Stimulated activated CD4-positive, alpha-beta T cell treated with anti-CD3 and anti-CD28 coated beads, Interleukin-15, amount 100 ng/mL, for 48 hours (primary cell): ENCODE measurements around the gene PLEKHG7.
"Not testable (repeated sequence)": the region's sequence is repeated elsewhere in the genome, so short reads cannot be mapped to it uniquely, and the experiment has no call there.

ENCODE experiments used
- DNase-seq, 2 donors: peaks; one replicate each; pipeline ENCODE4 v3.0.0-alpha.2; 2020; ENCODE audit warnings: low read depth in 2 of 2

The PLEKHG7 gene

GRCh38 chr12:92702754-92703679 is at the start of gene PLEKHG7:
PLEKHG7 (plus strand) TSS chr12:92702989; CDS start chr12:92706632, 3,643 bp downstream.
- no peak for DNase-seq

GRCh38 chr12:92654256-92654655 is 48.5 kb upstream of the PLEKHG7 start:
- not testable (repeated sequence) for DNase-seq

GRCh38 chr12:92654929-92655328 is 47.9 kb upstream of the PLEKHG7 start:
- DNase-seq, result no peak

- no peak for DNase-seq
Measured at GRCh38 chr12:92656911-92657310, 45.9 kb upstream of the PLEKHG7 start.

- no peak for DNase-seq
Measured at GRCh38 chr12:92657770-92658169, 45.0 kb upstream of the PLEKHG7 start.

- no peak for DNase-seq
Measured at GRCh38 chr12:92658611-92659010, 44.2 kb upstream of the PLEKHG7 start.

GRCh38 chr12:92661269-92661668 is 41.5 kb upstream of the PLEKHG7 start:
- DNase-seq, result no peak

- no peak for DNase-seq
Measured at GRCh38 chr12:92665496-92665895, 37.3 kb upstream of the PLEKHG7 start.

GRCh38 chr12:92668739-92669138 is 34.0 kb upstream of the PLEKHG7 start:
- DNase-seq, result no peak

- not testable (repeated sequence) for DNase-seq
Measured at GRCh38 chr12:92671524-92671923, 31.3 kb upstream of the PLEKHG7 start.

GRCh38 chr12:92673756-92674155 is 29.0 kb upstream of the PLEKHG7 start:
- no peak for DNase-seq

- DNase-seq, result no peak
Measured at GRCh38 chr12:92674500-92674899, 28.3 kb upstream of the PLEKHG7 start.

GRCh38 chr12:92675092-92675865 is 27.5 kb upstream of the PLEKHG7 start:
- no peak for DNase-seq

- no peak for DNase-seq
Measured at GRCh38 chr12:92676710-92677109, 26.1 kb upstream of the PLEKHG7 start.

GRCh38 chr12:92690601-92691000 is 12.2 kb upstream of the PLEKHG7 start:
- no peak for DNase-seq

GRCh38 chr12:92695056-92695455 is 7.7 kb upstream of the PLEKHG7 start:
- DNase-seq, result no peak

- no peak for DNase-seq
Measured at GRCh38 chr12:92695577-92695976, 7.2 kb upstream of the PLEKHG7 start.

GRCh38 chr12:92696216-92696615 is 6.6 kb upstream of the PLEKHG7 start:
- DNase-seq, result no peak

GRCh38 chr12:92698474-92698873 is 4.3 kb upstream of the PLEKHG7 start:
- DNase-seq, result no peak

- no peak for DNase-seq
Measured at GRCh38 chr12:92701441-92701840, 1.3 kb upstream of the PLEKHG7 start.

GRCh38 chr12:92703786-92704185 is 997 bp downstream of the PLEKHG7 start:
- no peak for DNase-seq

GRCh38 chr12:92706594-92706993 is 3.8 kb downstream of the PLEKHG7 start:
- DNase-seq, result no peak

GRCh38 chr12:92707926-92708325 is 5.1 kb downstream of the PLEKHG7 start:
- no peak for DNase-seq
